ENCODE data around the gene YIPF2. TPM values are rescaled to one million over a fixed set of nuclear protein-coding genes. Genes with fewer than 3 reads are reported as not detected.
"Not testable (repeated sequence)": the region's sequence is repeated elsewhere in the genome, so short reads cannot be mapped to it uniquely, and the experiment has no call there.

The YIPF2 gene
- total RNA-seq (2014; rRNA removed; shearing (Covaris generic); ENCODE audit: low replicate concordance), result 74.6 and 82.8 TPM in 2 replicates

GRCh38 chr19:10928563-10929401 lies at the start of gene YIPF2, which contains the start of gene TIMM29:
Gene YIPF2, minus strand, starts transcription at chr19:10928639. Its CDS starts 229 bp downstream, at chr19:10928410.
Gene TIMM29, plus strand, starts transcription at chr19:10928811. Its CDS starts 12 bp downstream, at chr19:10928823.
- peaks cover 54% of the 10 kb centered on the region for H3K36me3 ChIP-seq

GRCh38 chr19:10977742-10978092 lies 49.3 kb upstream of the YIPF2 start:
- Histone ChIP-seq H3K36me3 (peaks cover 36% of the 10 kb centered on the region), H3K9me3 (no peaks in the 10 kb centered on the region), H3K27me3 (no peaks in the 10 kb centered on the region), H3K4me3 (no peak overlapping the region)
- no peak for DNase-seq

More at GRCh38 chr19:10928563-10929401, at the start of gene YIPF2, which contains the start of gene TIMM29:
- H3K9me3 ChIP-seq, result no peaks in the 10 kb centered on the region
- peak; percentile 96 for DNase-seq
- no peaks in the 10 kb centered on the region for H3K27me3 ChIP-seq
- H3K4me3 ChIP-seq, result peak within 1 kb of the TSS; percentile 94

DNA sequence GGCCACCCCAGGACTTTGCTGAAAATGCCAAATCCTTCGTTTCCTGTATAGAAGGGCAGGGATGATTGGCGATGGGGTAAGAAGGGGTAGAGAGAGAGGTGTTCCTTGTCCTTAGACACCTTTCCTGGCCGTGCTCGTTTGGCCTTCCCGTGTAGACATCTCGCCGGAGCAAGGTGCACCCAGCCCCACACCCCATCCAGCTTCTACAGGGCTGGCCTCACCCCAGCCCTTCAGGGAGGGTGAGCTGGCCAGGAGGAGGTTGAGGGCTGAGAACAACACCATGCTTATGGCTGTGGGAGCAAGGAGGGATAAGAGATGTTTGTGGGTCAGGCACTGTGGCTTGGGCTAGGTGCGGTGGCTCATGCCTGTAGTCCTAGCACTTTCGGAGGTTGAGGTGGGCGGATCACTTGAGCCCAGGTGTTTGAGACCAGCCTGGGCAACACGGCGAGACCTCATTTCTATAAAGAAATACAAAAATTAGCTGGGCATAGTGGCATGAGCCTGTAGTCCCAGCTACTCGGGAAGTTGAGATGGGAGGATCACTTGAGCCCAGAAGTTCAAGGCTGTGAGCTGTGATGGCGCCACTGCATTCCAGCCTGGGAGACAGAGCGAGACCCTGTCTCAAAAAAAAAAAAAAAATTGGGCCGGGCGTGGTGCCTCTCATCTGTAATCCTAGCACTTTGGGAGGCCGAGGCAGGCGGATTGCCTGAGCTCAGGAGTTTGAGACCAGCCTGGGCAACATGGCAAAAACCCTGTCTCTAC lies 47.9 kb upstream of the YIPF2 start:
- Histone ChIP-seq H3K36me3 (peaks cover 41% of the 10 kb centered on the region), H3K9me3 (no peaks in the 10 kb centered on the region), H3K4me3 (no peak overlapping the region), H3K27me3 (no peaks in the 10 kb centered on the region)
- DNase-seq, result no peak

DNA sequence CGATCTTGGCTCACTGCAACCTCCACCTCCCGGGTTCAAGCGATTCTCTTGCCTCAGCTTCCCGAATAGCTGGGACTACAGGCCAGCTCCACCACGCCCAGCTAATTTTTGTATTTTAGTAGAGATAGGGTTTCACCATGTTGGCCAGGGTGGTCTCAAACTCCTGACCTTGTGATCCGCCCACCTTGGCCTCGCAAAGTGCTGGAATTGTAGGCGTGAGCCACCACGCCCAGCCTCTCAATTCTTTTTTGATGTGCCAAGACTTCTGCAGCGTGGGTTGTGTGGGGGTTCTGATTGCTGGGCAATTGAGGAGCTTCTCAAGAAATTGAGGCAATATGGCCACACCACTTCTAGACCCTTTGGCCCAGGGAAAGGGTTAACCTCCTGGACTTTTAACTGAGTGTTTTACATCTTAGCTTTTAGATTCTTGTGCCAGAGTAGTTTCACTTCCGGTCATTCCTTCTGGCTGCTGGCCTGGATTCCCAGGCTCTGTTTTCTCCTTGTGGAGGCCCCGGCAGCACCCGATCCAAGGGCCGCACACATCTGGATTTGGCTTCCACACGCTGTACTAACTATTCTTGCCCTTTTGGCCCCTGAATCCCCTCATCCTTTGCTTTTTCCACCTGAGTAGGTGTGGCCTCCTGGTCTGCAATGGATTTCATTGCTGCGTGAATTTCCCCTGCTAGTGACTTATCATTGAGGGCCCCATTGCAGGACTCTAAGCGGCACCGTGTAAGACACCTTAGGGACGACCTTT lies 47.1 kb upstream of the YIPF2 start:
- Histone ChIP-seq H3K4me3 (no peak overlapping the region), H3K9me3 (no peaks in the 10 kb centered on the region), H3K27me3 (no peaks in the 10 kb centered on the region), H3K36me3 (peaks cover 41% of the 10 kb centered on the region)
- DNase-seq, result peak; percentile 72

DNA sequence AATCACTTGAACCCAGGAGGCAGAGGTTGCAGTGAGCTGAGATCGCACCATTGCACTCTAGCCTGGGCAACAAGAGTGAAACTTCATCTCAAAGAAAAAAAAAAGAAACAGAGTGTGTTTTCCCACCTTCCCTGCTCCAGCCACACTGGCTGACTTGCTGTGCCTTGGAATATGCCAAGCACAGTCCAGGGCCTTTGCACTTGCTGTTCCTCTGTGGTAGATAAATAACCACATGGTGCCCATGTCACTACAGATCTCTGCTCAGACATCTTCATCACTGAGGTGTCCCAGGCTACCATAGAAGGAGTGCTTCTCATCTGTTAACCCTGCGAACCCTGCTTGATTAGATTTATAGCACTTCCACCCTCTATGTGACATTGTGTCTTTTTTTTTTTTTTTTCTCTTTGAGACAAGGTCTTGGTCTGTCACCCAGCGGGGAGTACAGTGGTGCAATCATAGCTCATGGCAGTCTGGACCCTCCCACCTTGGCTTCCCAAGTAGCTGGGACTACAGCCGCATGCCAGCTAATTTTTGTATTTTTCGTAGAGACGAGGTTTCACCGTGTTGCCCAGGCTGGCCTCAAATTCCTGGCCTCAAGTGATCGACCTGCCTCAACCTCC lies 42.8 kb upstream of the YIPF2 start:
- Histone ChIP-seq H3K27me3 (no peaks in the 10 kb centered on the region), H3K9me3 (no peaks in the 10 kb centered on the region), H3K36me3 (peaks cover 12% of the 10 kb centered on the region), H3K4me3 (no peak overlapping the region)
- no peak for DNase-seq

- Histone ChIP-seq H3K4me3 (no peak overlapping the region), H3K9me3 (no peaks in the 10 kb centered on the region), H3K27me3 (no peaks in the 10 kb centered on the region), H3K36me3 (peaks cover 26% of the 10 kb centered on the region)
- DNase-seq, result no peak
Observed at GRCh38 chr19:10968527-10969135, 40.2 kb upstream of the YIPF2 start.

GRCh38 chr19:10966809-10967208 lies 38.4 kb upstream of the YIPF2 start:
- no peak for DNase-seq
- Histone ChIP-seq H3K4me3 (no peak overlapping the region), H3K36me3 (peaks cover 27% of the 10 kb centered on the region), H3K9me3 (no peaks in the 10 kb centered on the region), H3K27me3 (no peaks in the 10 kb centered on the region)

DNA sequence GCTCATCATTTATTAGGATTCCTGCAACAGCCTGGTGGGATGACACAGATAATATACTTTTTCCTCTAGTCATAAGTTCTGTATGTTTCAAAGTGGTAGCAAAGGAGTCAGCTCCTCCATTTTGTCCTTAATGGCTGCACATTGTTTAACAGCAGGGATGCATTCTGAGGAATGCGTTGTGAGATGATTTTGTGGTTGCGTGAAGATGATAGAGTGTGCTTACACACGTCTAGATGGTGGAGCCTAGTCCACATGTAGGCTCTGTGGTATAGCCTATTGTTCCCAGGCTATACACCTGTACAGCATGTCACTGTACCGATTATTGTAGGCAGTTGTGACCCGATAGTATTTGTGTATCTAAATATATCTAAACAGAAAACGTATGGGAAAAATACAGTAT lies 37.0 kb upstream of the YIPF2 start:
- no peaks in the 10 kb centered on the region for H3K9me3 ChIP-seq
- no peak for DNase-seq
- H3K4me3 ChIP-seq, result no peak overlapping the region
- no peaks in the 10 kb centered on the region for H3K27me3 ChIP-seq
- peaks cover 31% of the 10 kb centered on the region for H3K36me3 ChIP-seq

DNA sequence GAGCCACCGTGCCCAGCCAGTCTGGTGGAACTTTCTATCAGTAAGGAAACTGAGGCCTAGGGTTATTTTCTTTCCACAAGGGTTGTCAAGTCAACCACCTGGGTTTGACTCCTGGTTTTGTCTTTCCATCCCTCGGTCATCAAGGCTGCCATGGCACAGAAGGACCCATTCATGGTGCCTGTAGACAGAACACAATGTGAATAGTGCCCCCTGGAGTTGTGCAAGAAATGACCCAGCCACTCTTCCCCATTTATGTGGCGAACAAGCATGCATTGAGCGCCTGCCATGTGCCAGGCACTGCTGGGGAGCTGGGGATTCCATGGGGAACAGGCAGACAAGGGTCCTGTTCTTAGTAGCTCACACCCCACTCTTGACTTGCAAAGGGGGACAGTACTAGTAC lies 36.5 kb upstream of the YIPF2 start:
- H3K9me3 ChIP-seq, result no peaks in the 10 kb centered on the region
- DNase-seq, result no peak
- no peak overlapping the region for H3K4me3 ChIP-seq
- H3K36me3 ChIP-seq, result peaks cover 35% of the 10 kb centered on the region
- H3K27me3 ChIP-seq, result no peaks in the 10 kb centered on the region

- DNase-seq, result no peak
- no peaks in the 10 kb centered on the region for H3K9me3 ChIP-seq
- peaks cover 41% of the 10 kb centered on the region for H3K36me3 ChIP-seq
Observed at GRCh38 chr19:10963865-10964264, 35.4 kb upstream of the YIPF2 start.

GRCh38 chr19:10962863-10963262 lies 34.4 kb upstream of the YIPF2 start:
- Histone ChIP-seq H3K36me3 (peaks cover 41% of the 10 kb centered on the region), H3K9me3 (no peaks in the 10 kb centered on the region), H3K27me3 (no peaks in the 10 kb centered on the region), H3K4me3 (peak overlapping the region; percentile 99)
- DNase-seq, result no peak

More at GRCh38 chr19:10963865-10964264, 35.4 kb upstream of the YIPF2 start:
- H3K4me3 ChIP-seq, result no peak overlapping the region
- no peaks in the 10 kb centered on the region for H3K27me3 ChIP-seq

DNA sequence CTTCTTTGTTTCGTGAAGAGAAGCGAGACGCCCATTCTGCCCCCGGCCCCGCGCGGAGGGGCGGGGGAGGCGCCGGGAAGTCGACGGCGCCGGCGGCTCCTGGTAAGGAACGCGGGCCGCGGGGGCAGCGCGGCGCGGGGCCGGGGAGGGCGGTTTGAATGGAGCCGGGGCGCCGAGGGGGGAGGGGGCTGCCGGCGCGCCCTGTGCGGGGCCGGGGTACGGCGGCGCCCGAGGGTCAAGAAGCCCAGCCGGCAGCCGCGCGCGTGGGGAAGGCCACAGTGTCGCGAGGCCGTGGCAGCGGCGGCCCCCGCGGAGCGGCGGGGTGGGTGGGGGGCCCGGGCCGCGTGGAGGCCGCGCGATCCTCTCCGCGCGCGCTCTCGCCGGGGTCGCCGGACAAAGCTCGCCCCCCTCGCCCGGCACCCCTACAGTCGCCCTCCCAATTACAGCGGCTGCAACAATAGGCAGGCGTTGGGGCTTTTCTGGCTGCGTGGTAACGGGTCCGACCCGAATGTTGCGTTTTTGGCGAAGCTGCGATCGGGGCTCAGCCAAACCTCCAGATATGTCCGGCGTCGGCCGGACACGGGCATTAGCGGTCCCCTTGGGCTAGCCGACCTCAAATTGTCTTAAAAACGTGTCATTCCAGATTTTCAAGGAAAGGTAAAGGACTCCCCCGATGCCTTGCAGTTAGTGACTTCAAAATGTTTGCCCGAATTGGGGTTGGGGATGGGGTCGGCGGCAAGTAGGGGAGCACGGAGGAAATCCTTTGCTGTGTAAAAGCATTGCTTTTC lies 32.8 kb upstream of the YIPF2 start:
- peak; percentile 48 for DNase-seq
- H3K36me3 ChIP-seq, result peaks cover 40% of the 10 kb centered on the region
- H3K9me3 ChIP-seq, result no peaks in the 10 kb centered on the region
- peak overlapping the region; percentile 99 for H3K4me3 ChIP-seq
- no peaks in the 10 kb centered on the region for H3K27me3 ChIP-seq

GRCh38 chr19:10960314-10961072 lies 32.1 kb upstream of the YIPF2 start, which contains the start of gene SMARCA4:
Gene SMARCA4, plus strand, starts transcription at chr19:10961030. Its CDS starts 23,122 bp downstream, at chr19:10984152.
- DNase-seq, result peak; percentile 97
- H3K36me3 ChIP-seq, result peaks cover 36% of the 10 kb centered on the region
- peak within 1 kb of the TSS; percentile 99 for H3K4me3 ChIP-seq
- H3K27me3 ChIP-seq, result no peaks in the 10 kb centered on the region
- H3K9me3 ChIP-seq, result no peaks in the 10 kb centered on the region

DNA sequence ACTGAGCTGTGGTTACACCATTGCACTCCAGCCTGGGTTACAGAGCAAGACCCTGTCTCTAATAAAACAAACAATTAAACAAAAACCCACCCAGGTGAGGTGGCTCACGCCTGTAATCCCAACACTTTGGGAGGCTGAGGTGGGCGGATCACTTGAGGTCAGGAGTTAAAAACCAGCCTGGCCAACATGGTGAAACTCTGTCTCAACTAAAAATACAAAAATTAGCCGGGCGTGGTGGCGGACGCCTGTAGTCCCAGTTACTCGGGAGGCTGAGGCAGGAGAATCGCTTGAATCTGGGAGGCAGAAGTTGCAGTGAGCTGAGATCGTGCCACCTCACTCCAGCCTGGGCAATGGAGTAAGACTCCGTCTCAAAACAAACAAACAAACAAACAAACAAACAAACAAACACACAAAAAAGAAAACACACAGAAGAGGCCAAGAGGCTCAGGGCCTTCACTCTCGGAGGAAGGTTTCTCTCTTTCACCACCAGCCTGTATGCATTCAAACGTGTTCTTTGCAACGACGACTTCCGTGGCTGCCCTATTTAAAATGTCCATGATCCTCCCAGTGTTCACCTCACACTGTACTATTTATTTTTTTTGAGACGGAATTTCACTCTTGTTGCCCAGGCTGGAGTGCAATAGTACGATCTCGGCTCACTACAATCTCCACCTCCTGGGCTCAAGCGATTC lies 31.0 kb upstream of the YIPF2 start:
- DNase-seq, H3K27me3 ChIP-seq, H3K9me3 ChIP-seq: not testable (repeated sequence)
- peak overlapping the region; percentile 96 for H3K4me3 ChIP-seq
- H3K36me3 ChIP-seq, result peaks cover 28% of the 10 kb centered on the region

All from MG63 (cell line).